ENCODE data around the gene AGFG2. TPM values are rescaled to one million over a fixed set of nuclear protein-coding genes. Genes with fewer than 3 reads are reported as not detected.
A peak's percentile ranks its signal among the peaks of the same experiment; 100 is the strongest.

AGFG2 gene
- total RNA-seq, 1 donor: 9.4 TPM

DNA sequence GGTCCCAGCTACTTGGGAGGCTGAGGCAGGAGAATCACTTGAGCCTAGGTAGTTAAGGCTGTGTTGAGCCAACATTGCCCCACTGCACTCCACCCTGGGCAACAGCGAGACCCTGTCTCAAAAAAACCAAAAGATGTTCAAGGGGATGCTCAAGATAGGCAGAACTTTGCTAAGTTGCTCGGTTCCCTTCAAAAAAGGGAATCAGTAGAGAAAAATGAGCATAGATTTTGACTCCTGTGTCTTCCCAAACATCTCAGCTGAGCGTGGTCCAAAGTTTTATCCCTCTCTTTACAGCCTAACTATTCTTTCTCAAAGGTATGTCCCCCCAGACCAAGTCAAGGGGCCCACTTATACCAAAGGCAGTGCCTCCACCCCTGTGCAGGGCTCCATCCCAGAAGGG lies 14.0 kb downstream of the AGFG2 start:
- no peaks in the 10 kb centered on the region for H3K9me3 ChIP-seq (ENCODE audit: low read depth, low read length)
- no peak overlapping the region for H3K4me2 ChIP-seq (ENCODE audit: insufficient read depth, low read length)
- H3K79me2 ChIP-seq (ENCODE audit: insufficient read depth, low read length): peaks cover 5% of the 10 kb centered on the region
- H2AFZ ChIP-seq (ENCODE audit: low read length): no peak overlapping the region
- no peak overlapping the region for H3K4me3 ChIP-seq (ENCODE audit: insufficient read depth, low read length)
- peaks cover 19% of the 10 kb centered on the region for H3K4me1 ChIP-seq (ENCODE audit: insufficient read depth, low read length)
- no peak overlapping the region for H3K27ac ChIP-seq (ENCODE audit: low read depth, low read length)
- TF ChIP-seq, protein P1, sequence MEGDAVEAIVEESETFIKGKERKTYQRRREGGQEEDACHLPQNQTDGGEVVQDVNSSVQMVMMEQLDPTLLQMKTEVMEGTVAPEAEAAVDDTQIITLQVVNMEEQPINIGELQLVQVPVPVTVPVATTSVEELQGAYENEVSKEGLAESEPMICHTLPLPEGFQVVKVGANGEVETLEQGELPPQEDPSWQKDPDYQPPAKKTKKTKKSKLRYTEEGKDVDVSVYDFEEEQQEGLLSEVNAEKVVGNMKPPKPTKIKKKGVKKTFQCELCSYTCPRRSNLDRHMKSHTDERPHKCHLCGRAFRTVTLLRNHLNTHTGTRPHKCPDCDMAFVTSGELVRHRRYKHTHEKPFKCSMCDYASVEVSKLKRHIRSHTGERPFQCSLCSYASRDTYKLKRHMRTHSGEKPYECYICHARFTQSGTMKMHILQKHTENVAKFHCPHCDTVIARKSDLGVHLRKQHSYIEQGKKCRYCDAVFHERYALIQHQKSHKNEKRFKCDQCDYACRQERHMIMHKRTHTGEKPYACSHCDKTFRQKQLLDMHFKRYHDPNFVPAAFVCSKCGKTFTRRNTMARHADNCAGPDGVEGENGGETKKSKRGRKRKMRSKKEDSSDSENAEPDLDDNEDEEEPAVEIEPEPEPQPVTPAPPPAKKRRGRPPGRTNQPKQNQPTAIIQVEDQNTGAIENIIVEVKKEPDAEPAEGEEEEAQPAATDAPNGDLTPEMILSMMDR (IDR thresholded peaks at IDR 0.05; ENCODE audit: extremely low read depth, low read depth, low read length): no peak
- H4K20me1 ChIP-seq (ENCODE audit: insufficient read depth, low read length): no peaks in the 10 kb centered on the region
- H3K27me3 ChIP-seq (ENCODE audit: insufficient read depth, low read length): no peaks in the 10 kb centered on the region
- DNase-seq (ENCODE audit: insufficient read length, low spot score, missing footprints): no peak
- H3K36me3 ChIP-seq (ENCODE audit: insufficient read depth, low read length): peaks cover 13% of the 10 kb centered on the region

DNA sequence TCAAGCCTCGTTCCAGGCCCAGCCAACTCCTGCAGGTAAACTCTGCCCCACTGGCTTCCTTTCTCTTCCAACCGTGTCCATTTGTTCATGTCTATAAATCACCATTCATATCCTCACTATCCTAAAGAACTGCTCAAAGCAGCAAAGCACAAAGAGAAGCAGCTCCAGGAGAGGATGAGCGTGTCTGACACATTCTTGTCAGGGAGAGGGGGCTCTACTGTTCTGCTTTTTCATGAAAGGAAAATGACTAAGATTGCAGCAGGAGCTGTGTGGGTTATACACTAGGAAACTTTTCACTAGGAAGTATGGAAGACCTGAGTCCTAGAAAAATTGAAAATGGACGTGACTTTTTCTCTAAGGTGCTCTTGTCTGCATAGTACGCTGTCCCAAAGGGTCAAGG lies 16.7 kb downstream of the AGFG2 start:
- Histone ChIP-seq H4K20me1 (ENCODE audit: insufficient read depth, low read length) (no peaks in the 10 kb centered on the region), H3K36me3 (ENCODE audit: insufficient read depth, low read length) (peaks cover 16% of the 10 kb centered on the region), H3K27ac (ENCODE audit: low read depth, low read length) (no peak overlapping the region), H3K27me3 (ENCODE audit: insufficient read depth, low read length) (no peaks in the 10 kb centered on the region), H2AFZ (ENCODE audit: low read length) (no peak overlapping the region), H3K79me2 (ENCODE audit: insufficient read depth, low read length) (no peaks in the 10 kb centered on the region), H3K4me3 (ENCODE audit: insufficient read depth, low read length) (no peak overlapping the region), H3K4me1 (ENCODE audit: insufficient read depth, low read length) (peaks cover 12% of the 10 kb centered on the region), H3K4me2 (ENCODE audit: insufficient read depth, low read length) (no peak overlapping the region), H3K9me3 (ENCODE audit: low read depth, low read length) (no peaks in the 10 kb centered on the region)
- TF ChIP-seq, protein P1 (IDR thresholded peaks at IDR 0.05; ENCODE audit: extremely low read depth, low read depth, low read length): no peak
- DNase-seq (ENCODE audit: insufficient read length, low spot score, missing footprints): peak; percentile 56

DNA sequence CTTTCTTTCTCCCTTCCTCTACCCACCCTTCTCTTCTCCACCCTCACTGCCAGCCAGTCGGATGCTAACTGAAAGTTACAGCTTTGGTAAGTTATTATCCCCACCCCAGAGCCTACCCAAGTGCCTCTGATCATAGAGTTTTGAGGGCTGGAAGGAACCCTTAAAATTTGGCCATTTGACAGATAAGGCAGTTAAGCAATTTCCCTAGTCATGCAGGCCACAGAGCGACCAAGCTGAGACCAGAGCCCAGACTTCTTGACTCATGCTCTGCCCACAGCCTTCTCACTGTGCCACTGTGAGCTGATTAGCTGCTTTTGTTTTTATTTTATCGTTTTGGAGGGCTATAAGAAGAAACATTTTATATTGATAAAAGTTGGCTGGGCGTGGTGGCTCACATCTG lies 17.5 kb downstream of the AGFG2 start:
- Histone ChIP-seq H3K9me3 (ENCODE audit: low read depth, low read length) (no peaks in the 10 kb centered on the region), H3K36me3 (ENCODE audit: insufficient read depth, low read length) (peaks cover 16% of the 10 kb centered on the region), H4K20me1 (ENCODE audit: insufficient read depth, low read length) (no peaks in the 10 kb centered on the region), H2AFZ (ENCODE audit: low read length) (peak overlapping the region; percentile 80), H3K4me1 (ENCODE audit: insufficient read depth, low read length) (peaks cover 12% of the 10 kb centered on the region), H3K27ac (ENCODE audit: low read depth, low read length) (peak overlapping the region; percentile 55), H3K4me2 (ENCODE audit: insufficient read depth, low read length) (peak overlapping the region; percentile 26), H3K4me3 (ENCODE audit: insufficient read depth, low read length) (no peak overlapping the region), H3K79me2 (ENCODE audit: insufficient read depth, low read length) (no peaks in the 10 kb centered on the region), H3K27me3 (ENCODE audit: insufficient read depth, low read length) (no peaks in the 10 kb centered on the region)
- peak; percentile 93 for DNase-seq (ENCODE audit: insufficient read length, low spot score, missing footprints)
- TF ChIP-seq, protein P1 (IDR thresholded peaks at IDR 0.05; ENCODE audit: extremely low read depth, low read depth, low read length): no peak

DNA sequence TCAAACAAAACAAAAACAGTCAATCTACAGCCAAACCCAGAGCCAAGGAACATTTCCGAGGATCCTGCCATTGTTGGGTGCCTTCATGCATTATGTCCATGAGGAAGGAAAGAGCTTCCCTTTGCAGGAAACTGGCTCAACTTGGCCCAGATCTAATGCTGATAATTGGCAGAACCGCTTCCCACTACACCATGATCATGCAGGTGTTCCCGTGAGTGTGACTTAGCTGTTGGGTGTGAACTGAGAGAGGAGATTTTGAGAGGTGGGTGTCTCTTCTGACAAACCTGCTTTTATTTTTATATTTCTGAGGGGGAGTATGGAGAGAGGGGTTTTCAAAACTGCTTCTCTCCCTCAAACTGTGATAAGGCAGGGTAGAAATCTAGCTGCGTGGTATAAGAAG lies 20.1 kb downstream of the AGFG2 start:
- Histone ChIP-seq H4K20me1 (ENCODE audit: insufficient read depth, low read length) (no peaks in the 10 kb centered on the region), H3K36me3 (ENCODE audit: insufficient read depth, low read length) (peaks cover 3% of the 10 kb centered on the region), H3K4me3 (ENCODE audit: insufficient read depth, low read length) (no peak overlapping the region), H2AFZ (ENCODE audit: low read length) (no peak overlapping the region), H3K4me2 (ENCODE audit: insufficient read depth, low read length) (no peak overlapping the region), H3K79me2 (ENCODE audit: insufficient read depth, low read length) (no peaks in the 10 kb centered on the region), H3K27me3 (ENCODE audit: insufficient read depth, low read length) (no peaks in the 10 kb centered on the region), H3K9me3 (ENCODE audit: low read depth, low read length) (no peaks in the 10 kb centered on the region), H3K4me1 (ENCODE audit: insufficient read depth, low read length) (peaks cover 12% of the 10 kb centered on the region), H3K27ac (ENCODE audit: low read depth, low read length) (no peak overlapping the region)
- TF ChIP-seq, protein P1 (IDR thresholded peaks at IDR 0.05; ENCODE audit: extremely low read depth, low read depth, low read length): no peak
- DNase-seq (ENCODE audit: insufficient read length, low spot score, missing footprints): no peak
